GM18867 (cell line): ENCODE measurements around the gene TBL3.
A peak's percentile ranks its signal among the peaks of the same experiment; 100 is the strongest.
"Not testable (repeated sequence)": the region's sequence is repeated elsewhere in the genome, so short reads cannot be mapped to it uniquely, and the experiment has no call there.

Source experiments
- ATAC-seq: cut with Tn5 transposase; IDR thresholded peaks from one replicate; pipeline ENCODE4 v1.9.1; 2021; ENCODE audit warnings: mild to moderate bottlenecking, moderate library complexity; ENCODE audit not compliant: unreplicated experiment

TBL3 gene

DNA sequence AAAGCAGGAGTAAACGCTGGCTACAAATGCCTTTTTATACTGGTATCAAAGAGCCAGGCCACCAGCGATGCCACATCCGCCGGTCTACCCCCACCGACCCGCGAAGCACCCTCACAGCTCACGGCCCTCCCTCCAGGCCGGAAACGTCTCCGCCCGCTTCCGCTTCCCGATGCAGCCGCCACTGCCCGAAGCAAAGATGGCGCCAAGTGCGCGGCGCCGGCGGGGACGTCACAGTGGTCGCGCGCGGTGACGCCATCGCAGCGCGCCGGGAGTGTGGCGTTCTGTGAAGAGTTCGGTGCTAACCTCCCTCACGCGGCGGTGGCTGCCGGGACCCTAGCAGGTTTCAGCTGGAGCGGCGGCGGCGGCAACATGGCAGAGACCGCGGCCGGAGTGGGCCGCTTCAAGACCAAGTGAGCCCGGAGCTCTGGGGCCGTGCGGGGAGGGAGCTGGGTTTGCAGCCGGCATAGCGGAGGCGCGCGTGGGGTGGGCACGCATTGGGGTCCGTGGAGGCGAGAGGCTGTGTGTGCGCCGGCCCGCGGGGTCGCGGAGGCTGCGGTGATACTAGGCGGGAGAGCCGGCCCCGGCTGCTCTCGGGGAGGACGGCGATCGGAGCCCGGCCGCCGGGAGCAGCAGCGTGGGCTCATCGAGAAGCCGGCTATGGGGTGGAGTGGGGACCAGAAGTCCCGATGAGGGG is at the start of gene TBL3:
Gene TBL3, plus strand, starts transcription at position 258 of the 694 bp plus-strand sequence. Its CDS starts 112 bp downstream, at position 370.
- ATAC-seq: peak; percentile 81

- ATAC-seq: no peak
Observed at GRCh38 chr16:1922357-1922756, 49.5 kb upstream of the TBL3 start.

- ATAC-seq: no peak
Observed at GRCh38 chr16:1923299-1924034, 48.4 kb upstream of the TBL3 start.

DNA sequence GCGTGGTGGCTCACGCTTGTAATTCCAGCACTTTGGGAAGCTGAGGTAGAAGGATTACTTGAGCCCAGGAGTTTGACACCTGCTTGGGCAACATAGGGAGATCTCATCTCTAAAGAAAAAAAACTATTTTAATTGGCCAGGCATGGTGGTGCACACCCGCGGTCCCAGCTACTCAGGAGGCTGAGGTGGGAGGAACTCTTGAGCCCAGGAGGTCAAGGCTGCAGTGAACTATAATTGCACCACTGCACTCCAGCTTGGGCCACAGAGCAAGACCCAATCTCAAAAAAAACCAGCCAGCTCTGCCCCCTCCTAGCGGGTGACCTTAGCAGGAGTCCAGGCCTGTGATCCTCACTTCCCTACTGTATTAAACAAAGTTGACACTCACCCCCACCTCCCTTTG is 47.8 kb upstream of the TBL3 start:
- no peak for ATAC-seq

GRCh38 chr16:1926271-1926670 is 45.6 kb upstream of the TBL3 start:
- ATAC-seq: no peak

GRCh38 chr16:1929105-1929504 is 42.7 kb upstream of the TBL3 start:
- no peak for ATAC-seq

GRCh38 chr16:1929578-1930337 is 42.1 kb upstream of the TBL3 start:
- peak; percentile 81 for ATAC-seq

- no peak for ATAC-seq
Observed at GRCh38 chr16:1930338-1930720, 41.5 kb upstream of the TBL3 start.

DNA sequence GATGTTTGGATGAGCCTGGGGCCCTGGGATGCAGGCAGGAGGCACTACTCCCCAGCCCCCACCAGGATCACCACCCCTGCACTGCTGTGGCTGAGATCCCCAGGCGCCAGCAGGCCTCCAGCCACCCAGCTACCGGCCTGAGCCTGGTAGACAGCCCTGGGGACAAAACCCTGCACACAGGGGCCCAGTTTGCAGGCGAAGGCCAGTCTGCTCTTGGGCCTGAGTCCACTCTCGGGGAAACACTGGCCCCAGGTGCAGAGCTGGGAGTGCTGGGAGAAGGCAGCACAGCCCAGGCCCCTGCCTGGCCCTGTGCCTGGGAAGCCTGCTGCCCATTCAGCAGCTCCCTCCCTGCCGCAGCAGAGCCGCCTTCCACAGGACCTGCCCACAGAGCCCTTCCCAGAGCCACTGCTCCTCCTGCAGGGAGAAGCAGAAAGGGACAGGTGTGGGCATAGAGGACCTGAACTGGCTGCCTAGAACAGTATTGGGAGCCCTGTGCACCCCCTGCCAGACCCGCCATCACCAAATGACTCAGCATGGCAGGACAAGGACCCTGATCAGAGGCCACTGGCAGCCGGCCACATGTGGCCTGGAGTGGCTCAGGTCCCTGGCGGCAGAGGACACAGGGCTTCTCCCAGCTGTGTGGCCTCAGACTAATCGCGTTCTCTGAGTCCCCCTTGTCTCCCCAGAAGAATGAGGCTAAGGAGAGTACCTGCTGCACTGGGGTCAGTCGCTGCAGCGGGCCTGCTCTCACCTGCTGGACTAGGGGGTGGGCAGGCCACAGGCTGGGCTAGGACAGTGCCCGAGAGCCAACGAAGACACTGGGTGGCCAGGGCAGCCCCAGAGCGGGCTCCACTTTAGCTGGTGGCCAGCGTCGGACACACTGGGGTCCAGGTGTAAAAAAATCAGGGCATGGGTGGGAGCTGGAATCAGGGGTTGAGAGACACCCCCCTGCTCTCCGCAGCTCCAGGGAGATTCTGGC is 39.5 kb upstream of the TBL3 start:
- no peak for ATAC-seq

DNA sequence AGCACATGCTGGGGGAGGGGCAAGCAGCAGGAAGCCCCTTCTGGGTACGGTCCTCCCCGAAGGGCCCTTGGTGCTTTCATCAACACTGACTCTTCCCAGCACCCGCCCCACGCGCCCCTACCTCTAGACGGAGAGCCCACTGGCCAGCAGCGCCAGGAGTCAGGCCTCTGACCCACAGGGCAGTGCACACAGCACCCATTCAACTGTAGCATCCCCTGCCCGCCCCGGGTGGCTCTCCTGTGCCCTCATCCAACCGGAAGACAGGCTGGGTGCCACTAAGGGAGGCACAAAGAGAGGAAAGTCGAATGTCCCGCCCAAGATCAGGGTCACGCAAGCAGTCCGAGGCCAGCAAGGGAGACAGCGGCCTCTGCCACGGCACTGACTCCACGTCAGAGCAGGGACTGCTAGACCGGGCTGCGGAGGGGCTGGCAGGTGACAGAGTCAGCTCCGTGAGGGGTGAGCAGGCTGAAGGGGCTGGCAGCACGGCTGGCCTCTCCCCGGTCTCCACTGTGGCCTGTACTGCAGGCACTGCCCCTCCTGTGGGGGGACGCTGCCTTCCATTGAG is 38.7 kb upstream of the TBL3 start:
- ATAC-seq: no peak

- ATAC-seq: no peak
Observed at GRCh38 chr16:1936945-1937479, 34.8 kb upstream of the TBL3 start.

GRCh38 chr16:1938316-1938715 is 33.5 kb upstream of the TBL3 start:
- ATAC-seq: no peak

- no peak for ATAC-seq
Observed at GRCh38 chr16:1938910-1939309, 32.9 kb upstream of the TBL3 start.

- not testable (repeated sequence) for ATAC-seq
Observed at GRCh38 chr16:1939833-1940232, 32.0 kb upstream of the TBL3 start.

GRCh38 chr16:1940273-1941161 is 31.3 kb upstream of the TBL3 start:
- no peak for ATAC-seq

DNA sequence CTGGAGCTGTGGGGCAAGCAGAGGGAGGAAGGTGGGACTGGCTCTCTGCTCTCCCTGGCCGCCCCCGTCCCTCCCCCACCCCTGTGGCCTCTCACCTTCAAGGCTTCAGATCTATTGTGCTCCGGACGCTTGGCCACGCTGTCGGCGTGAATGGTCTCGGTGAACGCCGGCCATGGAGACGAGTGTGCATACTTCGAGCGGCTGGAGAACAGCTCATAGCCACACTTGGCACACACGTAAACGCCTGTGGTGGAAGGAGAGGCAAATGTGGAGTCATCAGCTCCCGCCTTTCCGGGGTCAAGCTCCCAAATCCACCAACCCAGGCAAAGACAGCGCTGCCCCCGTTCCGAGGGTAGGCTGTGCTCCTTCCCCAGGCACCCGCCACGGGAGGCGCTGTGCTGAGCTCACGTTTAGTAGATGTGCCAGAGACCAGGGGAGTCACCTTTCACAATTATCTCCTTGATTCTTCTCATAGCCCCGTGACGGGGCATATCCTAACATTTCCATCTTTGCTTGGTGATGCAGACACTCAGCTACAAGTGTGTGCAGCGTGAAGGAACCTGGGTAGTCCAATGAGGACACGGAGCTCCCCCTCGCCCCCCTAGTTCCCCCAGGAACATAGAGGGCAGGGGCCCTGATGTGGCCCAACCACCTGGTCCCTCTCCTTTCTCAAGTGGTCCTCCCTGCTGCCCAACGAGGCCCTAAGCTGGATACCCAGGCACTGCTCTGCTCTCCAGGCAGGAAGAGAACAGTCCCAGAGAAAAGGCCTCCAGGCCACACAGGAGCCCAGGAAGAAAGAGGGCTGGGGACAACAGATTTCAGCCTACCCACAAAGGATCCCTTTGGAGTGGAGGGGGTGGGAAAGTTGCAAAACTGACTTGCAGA is 30.4 kb upstream of the TBL3 start:
- ATAC-seq: no peak

GRCh38 chr16:1942047-1942809 is 29.6 kb upstream of the TBL3 start:
- ATAC-seq: no peak
